ENCODE measurements around the gene HADHA.

GRCh38 chr2:26148501-26148900, 95.9 kb downstream of the HADHA start:
- no peak for TF ChIP-seq POLR2A (IDR thresholded peaks at IDR 0.05; ENCODE audit: low read depth, low read length)
- no peak for TF ChIP-seq SPI1 (IDR thresholded peaks at IDR 0.05; ENCODE audit: low read depth, low read length)

Data from GM12891 (cell line).